ENCODE measurements around the gene CORO7.

Gene CORO7

GRCh38 chr16:4385789-4386450 lies 30.5 kb downstream of the CORO7 start:
- in situ Hi-C loops (cut with HindIII; ENCODE audit: low sequenced_read_pairs), result no loop called here

GRCh38 chr16:4385066-4385788 lies 31.2 kb downstream of the CORO7 start:
- in situ Hi-C loops (cut with HindIII; ENCODE audit: low sequenced_read_pairs), result no loop called here

GRCh38 chr16:4384509-4384942 lies 31.9 kb downstream of the CORO7 start:
- in situ Hi-C loops (cut with HindIII; ENCODE audit: low sequenced_read_pairs), result no loop called here

GRCh38 chr16:4383591-4384444 lies 32.6 kb downstream of the CORO7 start:
- in situ Hi-C loops (cut with HindIII; ENCODE audit: low sequenced_read_pairs), result no loop called here

- in situ Hi-C loops (cut with HindIII; ENCODE audit: low sequenced_read_pairs), result no loop called here
Observed at GRCh38 chr16:4382795-4383357, 33.5 kb downstream of the CORO7 start.

- in situ Hi-C loops (cut with HindIII; ENCODE audit: low sequenced_read_pairs), result no loop called here
Observed at GRCh38 chr16:4381935-4382794, 34.2 kb downstream of the CORO7 start.

- in situ Hi-C loops (cut with HindIII; ENCODE audit: low sequenced_read_pairs), result no loop called here
Observed at GRCh38 chr16:4381072-4381934, 35.1 kb downstream of the CORO7 start.

- in situ Hi-C loops (cut with HindIII; ENCODE audit: low sequenced_read_pairs), result no loop called here
Observed at GRCh38 chr16:4380119-4381063, 36.0 kb downstream of the CORO7 start.

- in situ Hi-C loops (cut with HindIII; ENCODE audit: low sequenced_read_pairs), result no loop called here
Observed at GRCh38 chr16:4378999-4379690, 37.3 kb downstream of the CORO7 start.

GRCh38 chr16:4378161-4378666 lies 38.2 kb downstream of the CORO7 start:
- in situ Hi-C loops (cut with HindIII; ENCODE audit: low sequenced_read_pairs), result no loop called here

- in situ Hi-C loops (cut with HindIII; ENCODE audit: low sequenced_read_pairs), result no loop called here
Observed at GRCh38 chr16:4377573-4378154, 38.7 kb downstream of the CORO7 start.

- in situ Hi-C loops (cut with HindIII; ENCODE audit: low sequenced_read_pairs), result no loop called here
Observed at GRCh38 chr16:4376893-4377572, 39.4 kb downstream of the CORO7 start.

GRCh38 chr16:4376126-4376892 lies 40.1 kb downstream of the CORO7 start:
- in situ Hi-C loops (cut with HindIII; ENCODE audit: low sequenced_read_pairs), result no loop called here

- in situ Hi-C loops (cut with HindIII; ENCODE audit: low sequenced_read_pairs), result no loop called here
Observed at GRCh38 chr16:4375717-4376116, 40.7 kb downstream of the CORO7 start.

- in situ Hi-C loops (cut with HindIII; ENCODE audit: low sequenced_read_pairs), result loop anchor here (5.0 kb wide), 1 partner anchor 77 kb away; no protein-coding TSS in a partner anchor
Observed at GRCh38 chr16:4373909-4374742, 42.3 kb downstream of the CORO7 start.

Measured in endothelial cell of hepatic sinusoid (primary cell).